Activated B cell treated with CpG ODN at 0.5 μM for 24 hours (primary cell): ENCODE data around the gene BECN2. TPM values are rescaled to one million over a fixed set of nuclear protein-coding genes. Genes with fewer than 3 reads are reported as not detected.
"Not testable (repeated sequence)": the region's sequence is repeated elsewhere in the genome, so short reads cannot be mapped to it uniquely, and the experiment has no call there.

Experiments
- ATAC-seq: fragments of 200-7000 bp; cut with Tn5 transposase; one replicate; pipeline ENCODE4 v1.10.0; 2021; ENCODE audit warnings: low read depth, mild to moderate bottlenecking, moderate library complexity
- CTCF ChIA-PET: fragments of 350-600 bp; sonication (Branson Sonifier 250); formaldehyde crosslinking; loops from one replicate; lab custom pipeline; 2021; ENCODE audit warnings: antibody characterized with exemption; lab: Charles Lee
- POLR2A ChIA-PET: fragments of 350-600 bp; sonication (Branson Sonifier 250); formaldehyde crosslinking; loops from one replicate; lab custom pipeline; 2021; ENCODE audit warnings: antibody characterized with exemption; lab: Charles Lee
- DNase-seq: peaks from one replicate; pipeline ENCODE4 v3.0.0; 2022
- H3K27ac Mint-ChIP-seq: one replicate; pipeline ENCODE4 v1.8.0; 2020; ENCODE audit warnings: mixed read lengths
- H3K27me3 Mint-ChIP-seq: one replicate; pipeline ENCODE4 v1.8.0; 2021; ENCODE audit warnings: mixed read lengths
- H3K36me3 Mint-ChIP-seq: one replicate; pipeline ENCODE4 v1.8.0; 2021; ENCODE audit warnings: low read depth, mixed read lengths
- H3K4me1 Mint-ChIP-seq: one replicate; pipeline ENCODE4 v1.8.0; 2021; ENCODE audit warnings: mixed read lengths
- H3K4me3 Mint-ChIP-seq: one replicate; pipeline ENCODE4 v1.8.0; 2020; ENCODE audit warnings: mild to moderate bottlenecking, mixed read lengths
- H3K9me3 Mint-ChIP-seq: one replicate; pipeline ENCODE4 v1.8.0; 2020; ENCODE audit warnings: mixed read lengths
- CTCF ChIP-seq: fragments of 200-600 bp; IDR thresholded peaks from one replicate; pipeline ENCODE4 v1.8.0; 2022; ENCODE audit warnings: antibody characterized with exemption, mild to moderate bottlenecking
- intact Hi-C: fragments of 100-400 bp; cut with micrococcal nuclease; formaldehyde crosslinking; loops from one replicate; pipeline ENCODE4 v1.15.1; 2024
- total RNA-seq: library from RNA; stranded (reverse); gene quantifications from 2 replicates; pipeline ENCODE4 v1.2.3, GENCODE V29; 2022

BECN2 gene
- total RNA-seq, 1 donor from 2014 or later: not detected

- Mint-ChIP-seq H3K9me3 (no peaks in the 10 kb centered on the region), H3K4me3 (no peak overlapping the region), H3K36me3 (no peaks in the 10 kb centered on the region), H3K4me1 (no peaks in the 10 kb centered on the region), H3K27ac (no peak overlapping the region), H3K27me3 (peaks cover 2% of the 10 kb centered on the region)
- no peak for TF ChIP-seq CTCF
- DNase-seq (no peak), ATAC-seq (no peak)
- CTCF ChIA-PET: no interaction called here
- POLR2A ChIA-PET: no interaction called here
- intact Hi-C loops: no loop called here
Observed at GRCh38 chr1:241976229-241976628, 18.7 kb downstream of the BECN2 start.

- TF ChIP-seq CTCF: no peak
- ATAC-seq: no peak
- Mint-ChIP-seq H3K9me3 (no peaks in the 10 kb centered on the region), H3K4me1 (no peaks in the 10 kb centered on the region), H3K27ac (no peak overlapping the region), H3K27me3 (peaks cover 2% of the 10 kb centered on the region), H3K4me3 (no peak overlapping the region), H3K36me3 (no peaks in the 10 kb centered on the region)
- ChIA-PET POLR2A (no interaction called here), CTCF (no interaction called here)
- intact Hi-C loops: no loop called here
- DNase-seq: no peak
Observed at GRCh38 chr1:241979071-241979470, 21.5 kb downstream of the BECN2 start.

DNA sequence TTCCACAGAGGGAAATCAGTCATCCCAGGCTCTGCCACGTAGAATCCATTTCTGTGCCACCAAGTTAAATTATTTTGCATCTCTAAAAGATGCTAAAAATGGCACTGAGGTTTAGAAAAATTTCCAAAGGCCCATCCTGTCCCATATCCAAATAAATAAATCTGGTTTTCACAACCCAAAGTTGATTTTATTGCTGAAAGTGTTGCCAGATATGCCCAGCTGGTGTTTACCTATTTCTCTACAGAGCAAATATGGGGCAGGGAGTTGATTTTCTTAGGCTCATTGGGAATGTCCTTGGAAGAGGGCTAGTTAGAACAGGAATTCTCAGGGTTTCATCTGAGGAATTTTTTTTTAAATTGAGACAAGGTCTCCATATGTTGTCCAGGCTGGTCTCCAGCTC lies 22.4 kb downstream of the BECN2 start:
- H3K9me3 Mint-ChIP-seq: no peaks in the 10 kb centered on the region

DNA sequence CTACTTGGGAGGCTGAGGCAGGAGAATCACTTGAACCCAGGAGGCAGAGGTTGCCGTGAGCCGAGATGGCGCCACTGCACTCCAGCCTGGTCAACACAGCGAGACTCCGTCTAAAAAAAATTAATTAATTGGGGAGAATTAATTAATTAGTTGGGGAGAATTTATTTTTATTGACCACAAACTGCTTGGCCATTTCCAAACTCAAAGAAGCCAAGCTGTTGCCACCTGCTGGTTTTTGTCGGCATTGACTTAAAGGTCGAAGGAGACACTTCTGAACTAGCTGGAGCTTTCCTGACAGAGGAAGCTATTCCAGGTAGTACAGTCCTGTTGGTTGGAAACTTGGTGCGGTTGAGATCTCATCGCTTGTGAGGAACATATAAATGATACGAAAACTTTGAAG lies 28.2 kb downstream of the BECN2 start:
- Mint-ChIP-seq H3K36me3 (no peaks in the 10 kb centered on the region), H3K4me1 (no peaks in the 10 kb centered on the region), H3K9me3 (no peaks in the 10 kb centered on the region), H3K27ac (no peak overlapping the region), H3K27me3 (no peaks in the 10 kb centered on the region), H3K4me3 (no peak overlapping the region)
- no peak for TF ChIP-seq CTCF
- CTCF ChIA-PET: interaction anchor here (1.2 to 2.1 kb wide), 5 partner anchors 87 to 376 kb away, joined by 3 to 14 read pairs (median 5); no protein-coding TSS in a partner anchor
- DNase-seq (no peak), ATAC-seq (no peak)
- POLR2A ChIA-PET: no interaction called here
- intact Hi-C loops: loop anchor here (1.0 kb wide), 1 partner anchor 454 kb away; no protein-coding TSS in a partner anchor

More for the DNA sequence above, 22.4 kb downstream of the BECN2 start:
- no peak for TF ChIP-seq CTCF
- Mint-ChIP-seq H3K27me3 (peaks cover 2% of the 10 kb centered on the region), H3K36me3 (no peaks in the 10 kb centered on the region), H3K27ac (no peak overlapping the region), H3K4me3 (no peak overlapping the region), H3K4me1 (no peaks in the 10 kb centered on the region)
- DNase-seq (no peak), ATAC-seq (no peak)
- intact Hi-C loops: no loop called here
- ChIA-PET CTCF (no interaction called here), POLR2A (no interaction called here)

- not testable (repeated sequence) for H3K27ac Mint-ChIP-seq
Observed at GRCh38 chr1:241988389-241988930, 30.9 kb downstream of the BECN2 start.

DNA sequence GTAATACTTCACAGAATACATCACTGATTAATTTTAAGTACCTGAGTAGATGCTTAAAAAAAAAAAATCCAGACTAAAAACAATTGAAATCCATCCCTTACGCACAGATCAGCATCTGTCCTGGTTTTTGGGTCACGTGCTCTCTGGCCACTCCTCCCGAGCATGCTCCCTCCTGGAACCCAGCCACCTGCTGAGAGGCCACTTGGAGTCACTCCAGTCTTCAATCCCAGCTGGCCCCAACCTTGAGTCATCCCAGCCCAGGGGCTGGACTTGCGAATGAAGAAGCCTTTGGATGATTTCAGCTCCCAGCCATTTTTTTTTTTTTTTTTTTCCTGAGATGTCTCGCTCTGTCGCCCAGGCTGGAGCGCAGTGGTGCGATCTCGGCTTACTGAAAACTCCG lies 32.5 kb downstream of the BECN2 start:
- Mint-ChIP-seq H3K9me3 (no peaks in the 10 kb centered on the region), H3K4me1 (no peaks in the 10 kb centered on the region), H3K27me3 (peaks cover 2% of the 10 kb centered on the region), H3K27ac (no peak overlapping the region), H3K36me3 (no peaks in the 10 kb centered on the region), H3K4me3 (no peak overlapping the region)
- POLR2A ChIA-PET: no interaction called here
- no peak for DNase-seq
- CTCF ChIA-PET: no interaction called here
- intact Hi-C loops: no loop called here
- TF ChIP-seq CTCF: no peak
- no peak for ATAC-seq

More at GRCh38 chr1:241988389-241988930, 30.9 kb downstream of the BECN2 start:
- intact Hi-C loops, H3K36me3 Mint-ChIP-seq, H3K4me3 Mint-ChIP-seq, ATAC-seq, H3K27me3 Mint-ChIP-seq, POLR2A ChIA-PET, H3K9me3 Mint-ChIP-seq, DNase-seq, CTCF ChIA-PET, H3K4me1 Mint-ChIP-seq: not testable (repeated sequence)
